ENCODE data around the gene SLC9A7. TPM values are rescaled to one million over a fixed set of nuclear protein-coding genes. Genes with fewer than 3 reads are reported as not detected.
"Not testable (repeated sequence)": the region's sequence is repeated elsewhere in the genome, so short reads cannot be mapped to it uniquely, and the experiment has no call there.

SLC9A7 gene
- total RNA-seq, 1 donor from 2014 or later: 1.3 TPM

DNA sequence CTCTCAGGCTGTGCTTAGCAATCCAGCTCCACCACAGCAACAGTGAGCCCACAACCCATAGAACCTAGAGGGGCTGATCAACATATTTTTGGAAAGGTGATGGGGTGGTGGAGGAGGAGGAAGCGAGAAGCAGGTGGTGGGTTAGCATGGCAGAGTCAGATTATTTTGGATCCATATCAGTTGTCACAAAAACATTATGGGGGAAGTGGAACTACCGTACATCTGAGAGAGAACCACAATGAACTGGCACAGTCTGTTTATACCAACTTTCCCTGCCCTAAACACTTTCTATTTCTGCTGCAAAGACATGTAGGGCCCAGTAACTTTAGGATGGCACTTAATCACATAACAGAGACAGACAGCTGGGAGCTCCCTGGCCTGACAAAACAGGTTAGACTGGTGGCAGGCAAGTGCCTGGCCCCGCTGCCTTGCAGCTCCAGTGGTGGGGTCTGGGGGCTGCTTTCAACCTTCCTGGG is 4.3 kb downstream of the SLC9A7 start:
- no peak for DNase-seq (ENCODE audit: low spot score)

DNA sequence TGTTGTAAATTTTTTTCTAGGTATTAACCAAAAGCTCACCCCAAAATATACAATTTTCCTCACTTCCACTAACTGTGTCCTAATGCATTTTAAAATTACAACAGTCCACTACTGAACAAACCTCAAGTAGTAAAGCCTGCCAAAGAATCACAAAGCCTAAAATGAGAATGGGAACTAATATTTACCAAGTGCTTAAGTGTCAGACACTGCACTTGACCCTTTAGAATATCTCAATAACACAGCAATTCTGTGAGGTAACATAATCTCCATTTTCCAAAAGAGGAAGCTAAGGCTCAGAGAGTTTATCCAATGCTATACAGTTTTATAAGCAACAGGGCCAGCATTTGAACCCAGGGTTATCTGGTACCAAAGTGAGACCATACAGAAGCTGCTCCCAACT is 4.9 kb downstream of the SLC9A7 start:
- DNase-seq (ENCODE audit: low spot score): no peak

DNA sequence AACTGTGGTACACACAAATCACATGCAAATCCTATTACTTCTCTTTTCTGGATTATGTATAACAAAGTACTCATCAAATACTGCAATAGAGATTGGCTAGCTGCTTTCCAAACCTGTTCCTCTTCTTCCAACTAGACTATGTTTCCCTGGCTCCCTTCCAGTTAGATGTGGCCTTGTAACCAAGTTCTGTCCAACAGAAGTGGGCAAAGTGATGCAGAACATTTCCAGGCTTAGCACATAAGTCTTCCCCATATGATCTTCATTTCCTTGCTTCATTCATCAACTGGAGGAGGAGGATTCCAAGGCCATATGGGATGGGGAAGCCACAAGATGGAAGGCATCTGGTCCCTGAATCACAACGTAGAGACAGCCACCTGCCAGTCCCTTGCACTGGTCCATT is 8.0 kb downstream of the SLC9A7 start:
- DNase-seq (ENCODE audit: low spot score): no peak

DNA sequence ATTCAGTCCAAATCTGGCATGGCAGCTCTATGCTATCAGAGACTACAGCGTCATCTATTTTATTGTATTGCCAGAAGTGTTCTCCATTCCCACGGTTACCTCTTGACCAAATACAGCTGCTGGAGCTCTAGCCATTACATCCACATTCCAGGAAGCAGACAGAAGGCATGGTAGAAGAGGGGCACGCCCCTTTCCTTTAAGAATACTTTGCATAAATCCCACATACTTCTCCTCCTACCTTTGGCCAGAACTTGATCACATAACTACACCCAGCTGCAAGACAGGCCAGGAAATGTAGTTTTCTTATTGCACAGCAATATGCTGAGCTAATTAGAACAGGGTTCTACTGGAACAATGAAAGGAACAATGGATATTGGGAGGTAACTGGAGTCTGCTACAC is 14.9 kb downstream of the SLC9A7 start:
- no peak for DNase-seq (ENCODE audit: low spot score)

DNA sequence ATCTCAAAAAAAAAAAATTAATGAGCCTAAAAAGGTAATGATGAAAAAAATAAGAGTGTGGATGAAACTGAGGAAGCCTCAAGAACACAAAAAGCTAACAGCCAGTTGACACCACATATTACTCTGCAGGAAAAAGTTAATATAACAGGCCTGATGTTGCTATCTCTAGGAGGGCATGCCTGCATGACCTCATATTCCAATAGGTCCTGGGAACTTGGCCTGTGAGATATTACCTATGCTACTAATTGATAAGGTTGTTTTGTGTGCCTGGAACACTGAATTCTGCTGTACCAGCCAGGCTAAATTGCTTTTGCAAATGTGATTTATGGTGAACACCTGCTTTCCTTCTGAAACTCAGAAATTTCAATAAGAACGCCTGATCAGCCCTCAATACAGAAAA is 15.9 kb downstream of the SLC9A7 start:
- no peak for DNase-seq (ENCODE audit: low spot score)

DNA sequence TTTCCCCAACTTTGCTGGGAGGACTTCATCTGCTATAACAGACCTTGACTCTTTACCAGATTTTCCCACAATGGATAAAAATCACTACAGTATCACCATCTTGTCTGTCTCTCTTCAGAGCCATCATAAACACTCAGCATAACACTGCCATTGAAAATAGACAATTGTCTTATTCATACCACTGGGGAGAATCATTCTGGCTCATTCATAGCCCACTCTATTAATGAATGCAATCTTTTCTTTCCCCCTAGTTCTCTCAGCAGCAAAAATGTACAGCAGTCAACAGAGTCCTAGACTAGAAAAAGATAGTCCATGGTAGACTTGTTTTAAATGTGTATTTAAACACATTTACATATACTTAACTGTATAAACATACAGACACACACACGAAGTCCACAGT is 19.2 kb downstream of the SLC9A7 start:
- DNase-seq (ENCODE audit: low spot score): no peak

DNA sequence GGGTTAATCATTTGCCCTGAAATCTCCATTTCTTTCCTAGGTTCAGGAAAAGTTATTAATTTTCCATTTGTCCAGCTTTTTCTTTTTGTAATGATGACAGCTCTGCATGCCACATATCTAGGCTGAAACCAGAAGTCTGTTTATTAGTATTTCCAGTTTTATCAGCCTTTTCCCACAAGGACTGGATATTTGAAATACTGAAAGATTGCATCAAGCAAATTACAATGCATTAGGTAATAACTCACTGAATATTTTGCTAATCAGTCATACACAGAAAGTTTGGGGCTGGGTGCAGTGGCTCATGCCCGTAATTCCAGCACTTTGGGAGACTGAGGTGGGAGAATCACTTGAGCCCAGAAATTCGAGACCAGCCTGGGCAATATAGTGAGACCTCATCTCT is 21.5 kb downstream of the SLC9A7 start:
- DNase-seq (ENCODE audit: low spot score): no peak

DNA sequence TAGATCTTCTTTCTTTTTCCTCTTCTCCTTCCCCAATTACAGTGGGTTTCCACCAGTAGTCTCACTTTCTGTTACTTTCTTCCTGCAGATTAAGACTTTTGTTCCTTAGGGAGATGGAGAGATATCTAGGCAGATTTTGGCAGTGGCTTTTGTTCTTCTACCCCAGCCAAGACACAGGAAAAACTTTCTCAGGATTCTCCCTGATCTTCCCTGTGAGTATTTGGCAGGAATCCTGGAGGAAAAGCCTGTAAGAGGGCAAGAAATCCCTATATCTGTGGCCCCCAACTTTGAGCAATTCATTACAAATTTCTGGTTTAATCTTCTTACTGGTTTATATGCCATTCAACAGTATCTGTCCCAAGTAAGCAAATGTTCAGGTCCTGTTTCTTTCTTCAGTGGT is 21.9 kb downstream of the SLC9A7 start:
- DNase-seq (ENCODE audit: low spot score): no peak

DNA sequence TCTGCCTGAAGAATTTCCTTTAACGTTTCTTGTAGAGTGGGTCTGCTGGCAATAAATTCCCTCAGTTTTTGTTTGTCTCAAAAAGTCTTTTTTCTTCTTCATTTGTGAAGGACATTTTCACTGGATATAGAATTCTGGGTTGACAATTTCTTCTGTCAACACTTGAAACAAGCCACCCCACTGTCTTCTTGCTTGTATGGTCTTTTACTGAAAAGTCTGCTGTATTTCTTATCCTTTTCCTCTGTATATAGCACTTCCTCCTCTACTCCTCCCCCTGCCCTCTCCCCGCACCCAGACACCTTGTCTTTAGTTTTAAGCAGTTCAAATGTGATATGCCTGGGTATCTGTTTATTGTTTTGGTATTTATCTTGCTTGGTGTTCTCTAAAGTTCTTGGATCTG is 23.3 kb downstream of the SLC9A7 start:
- no peak for DNase-seq (ENCODE audit: low spot score)

DNA sequence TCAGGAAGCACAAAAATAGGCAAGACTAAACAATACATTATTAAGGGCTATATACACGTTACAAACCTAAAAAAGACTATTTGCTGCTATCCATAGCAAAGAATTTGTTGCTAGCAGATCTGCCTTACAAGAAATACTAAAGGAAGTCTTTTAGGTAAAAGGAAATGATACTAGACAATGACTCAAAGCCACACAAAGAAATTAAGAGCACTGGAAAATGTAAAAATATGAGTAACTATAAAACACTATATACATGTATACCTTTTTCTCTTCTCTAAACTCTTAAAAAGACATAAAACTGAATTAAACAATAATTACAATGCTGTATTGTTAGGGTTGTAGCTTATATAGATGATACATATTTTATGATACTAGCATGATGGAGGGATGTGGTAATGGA is 25.7 kb downstream of the SLC9A7 start:
- no peak for DNase-seq (ENCODE audit: low spot score)

DNA sequence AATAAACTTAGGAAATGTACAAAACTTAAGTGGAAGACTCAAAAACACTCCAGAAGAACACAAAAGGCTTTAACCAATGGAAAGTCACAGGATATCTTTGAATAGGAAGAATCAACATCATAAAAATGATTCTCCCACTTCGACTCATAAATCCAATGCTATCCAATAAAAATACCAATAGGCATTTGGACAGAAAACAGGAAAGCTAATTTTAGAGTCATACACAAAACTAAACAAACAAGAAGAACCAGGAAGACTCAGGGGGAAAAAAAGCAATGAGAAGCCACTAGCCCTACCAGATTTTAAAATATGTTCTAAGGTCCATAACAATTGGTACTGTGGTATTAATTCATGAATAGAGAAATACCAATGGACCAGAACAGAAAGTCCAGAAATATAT is 28.2 kb downstream of the SLC9A7 start:
- no peak for DNase-seq (ENCODE audit: low spot score)

DNA sequence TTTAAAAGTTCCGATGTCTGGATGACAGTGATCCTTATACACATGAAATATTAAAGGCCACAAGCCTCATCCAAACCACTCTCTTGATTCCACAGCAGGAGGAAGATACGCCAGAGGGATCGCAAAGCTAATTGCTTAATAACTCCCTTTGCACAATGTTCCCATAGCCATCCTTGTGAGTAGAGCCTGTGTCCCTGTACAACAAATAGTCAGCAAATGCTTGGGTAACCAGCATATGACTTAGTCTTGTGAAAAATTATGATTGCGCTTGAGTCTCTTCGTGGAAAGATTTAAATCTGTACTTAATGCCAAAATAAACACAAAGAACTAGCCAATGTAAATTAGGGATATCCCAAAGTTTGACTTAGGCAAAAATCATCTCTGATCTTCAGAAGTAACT is 31.5 kb downstream of the SLC9A7 start:
- no peak for DNase-seq (ENCODE audit: low spot score)

DNA sequence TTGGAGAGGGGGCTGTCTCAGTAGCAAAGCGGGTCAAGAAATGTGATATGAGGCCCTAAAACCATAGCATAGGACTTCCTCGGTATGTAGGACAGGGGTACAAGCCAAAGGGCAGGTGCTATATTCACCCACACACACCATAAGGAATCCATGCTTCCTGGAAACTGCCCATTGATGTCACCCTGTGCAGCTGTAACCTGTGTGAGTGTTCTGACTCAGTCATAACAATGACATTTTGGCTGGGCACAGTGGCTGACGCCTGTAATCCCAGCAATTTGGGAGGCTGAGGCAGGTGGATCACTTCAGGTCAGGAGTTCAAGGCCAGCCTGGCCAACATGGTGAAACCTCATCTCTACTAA is 35.4 kb downstream of the SLC9A7 start:
- not testable (repeated sequence) for DNase-seq (ENCODE audit: low spot score)

DNA sequence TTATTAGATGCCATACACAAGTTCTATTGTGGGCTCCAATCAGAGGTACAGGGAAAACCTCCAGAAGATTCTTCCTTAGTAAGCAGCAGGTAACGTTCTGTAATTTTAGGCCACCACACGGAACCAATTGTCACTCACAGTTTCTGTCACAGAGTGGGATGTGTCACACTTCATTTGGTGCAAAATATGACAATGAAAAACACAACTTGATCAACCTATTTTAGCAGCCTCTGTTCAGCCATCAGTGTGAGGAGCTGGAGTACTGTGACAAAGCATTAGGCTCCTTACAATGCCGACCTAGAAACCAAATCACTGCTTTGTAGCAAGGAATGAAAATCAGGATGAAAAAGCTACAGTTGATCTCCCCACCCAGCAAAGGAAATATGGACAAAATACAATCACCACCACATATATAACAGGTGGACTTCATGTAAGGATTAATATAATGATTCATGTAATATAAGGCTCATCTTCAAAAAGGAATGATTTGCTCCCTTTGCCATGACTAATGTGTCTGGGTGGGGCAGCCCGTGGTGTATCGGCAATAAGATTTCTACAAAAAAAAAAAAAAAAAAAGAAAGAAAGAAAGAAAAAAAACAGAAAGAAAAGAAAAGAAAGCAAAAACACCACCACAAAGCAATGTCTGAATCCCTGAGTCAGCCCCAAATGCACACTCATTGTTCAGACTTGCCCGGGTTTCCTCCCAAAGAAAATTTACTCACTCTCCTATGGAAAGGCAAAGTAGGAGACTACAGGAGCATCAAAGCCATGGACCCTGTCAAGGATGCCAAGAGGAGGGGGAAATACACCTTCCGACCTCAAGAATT is 36.0 kb downstream of the SLC9A7 start:
- DNase-seq (ENCODE audit: low spot score): no peak

DNA sequence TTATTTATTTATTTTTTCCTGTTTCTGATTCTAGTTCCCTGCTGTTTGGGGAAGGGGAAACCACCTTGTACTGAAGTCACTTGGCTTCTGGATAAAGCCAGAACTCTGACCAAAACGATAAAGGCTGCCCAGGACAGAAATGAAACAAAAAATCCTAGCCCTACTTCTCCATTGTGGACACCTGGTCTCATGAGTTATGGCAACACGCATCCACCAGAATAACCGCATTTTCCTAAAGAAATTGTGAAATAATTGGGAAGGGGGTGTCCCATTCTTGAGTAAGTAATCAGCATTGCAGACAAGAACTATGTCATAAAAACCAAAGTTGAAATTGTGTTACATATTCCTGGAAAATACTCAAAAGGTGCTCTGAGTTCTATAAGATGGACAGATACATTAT is 42.1 kb downstream of the SLC9A7 start:
- no peak for DNase-seq (ENCODE audit: low spot score)

DNA sequence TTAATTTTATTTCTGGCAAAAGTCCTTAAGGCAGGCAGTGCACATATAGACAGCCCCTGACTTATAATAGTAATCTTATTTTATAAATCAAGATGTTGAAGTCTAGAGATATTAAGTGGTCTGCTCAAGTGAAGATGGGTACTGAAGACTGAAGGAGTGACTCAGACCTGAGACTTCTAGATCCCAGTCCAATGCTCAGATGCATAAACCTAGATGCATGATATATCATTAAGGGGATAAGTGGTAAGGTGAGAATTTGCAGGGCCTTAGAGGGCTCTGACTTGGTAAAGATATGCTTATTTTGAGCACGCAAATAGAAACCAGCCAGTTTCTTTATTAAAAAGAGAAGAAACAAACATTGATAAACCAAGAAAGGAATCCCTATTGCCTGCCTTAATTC is 42.9 kb downstream of the SLC9A7 start:
- no peak for DNase-seq (ENCODE audit: low spot score)

DNA sequence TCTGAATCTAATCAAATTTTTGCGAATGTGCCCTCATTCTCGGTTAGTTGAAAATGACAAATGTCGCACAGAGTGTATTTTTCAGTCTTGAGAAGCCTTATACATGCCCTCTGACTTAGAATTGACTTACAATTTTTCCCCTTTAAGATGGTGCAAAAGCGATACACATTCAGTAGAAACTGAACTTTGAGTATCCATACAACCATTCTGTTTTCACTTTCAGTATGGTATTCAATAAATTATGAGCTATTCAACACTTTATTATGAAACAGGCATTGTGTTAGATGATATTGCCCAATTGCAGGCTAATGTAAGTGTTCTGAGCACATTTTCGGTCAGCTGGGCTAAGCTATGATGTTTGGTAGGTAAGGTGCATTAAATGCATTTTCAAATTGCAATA is 43.4 kb downstream of the SLC9A7 start:
- no peak for DNase-seq (ENCODE audit: low spot score)

DNA sequence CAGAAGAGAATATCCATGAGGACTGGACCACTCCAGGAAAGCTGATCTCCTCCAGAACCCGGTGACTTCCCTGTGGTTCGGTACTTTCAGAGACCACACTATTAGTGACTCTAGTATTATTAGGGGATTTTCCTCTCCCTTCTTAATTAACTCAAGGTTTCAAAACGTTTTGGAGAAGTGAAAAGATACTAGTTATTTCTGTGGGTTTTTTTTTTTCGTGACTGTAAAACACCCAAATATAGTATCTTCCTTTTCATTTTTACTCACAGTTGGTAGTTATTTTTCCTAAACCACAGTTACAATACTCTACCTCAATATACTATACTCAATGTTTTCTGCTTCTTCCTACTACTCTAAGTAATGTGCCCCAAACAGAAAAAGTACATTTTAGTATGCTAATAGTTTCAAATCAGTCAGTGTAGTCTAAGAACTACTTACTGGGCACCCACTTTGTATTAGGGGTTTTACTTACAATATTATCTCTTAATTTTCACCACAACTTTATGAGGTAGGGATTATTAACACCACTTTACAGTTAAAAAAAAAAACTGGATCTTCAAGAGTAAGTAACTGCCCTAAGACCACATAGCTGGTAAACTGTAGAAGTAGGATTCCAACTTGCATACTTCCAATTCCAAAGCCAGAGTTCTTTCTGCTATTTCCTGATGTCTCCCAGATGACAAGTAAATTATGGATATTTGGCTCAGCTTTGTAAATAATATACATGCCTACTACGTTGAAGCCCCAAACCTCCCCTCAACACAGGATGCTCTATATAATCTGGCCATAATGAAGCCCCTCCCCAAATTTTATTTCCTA is 45.0 kb downstream of the SLC9A7 start:
- no peak for DNase-seq (ENCODE audit: low spot score)

DNA sequence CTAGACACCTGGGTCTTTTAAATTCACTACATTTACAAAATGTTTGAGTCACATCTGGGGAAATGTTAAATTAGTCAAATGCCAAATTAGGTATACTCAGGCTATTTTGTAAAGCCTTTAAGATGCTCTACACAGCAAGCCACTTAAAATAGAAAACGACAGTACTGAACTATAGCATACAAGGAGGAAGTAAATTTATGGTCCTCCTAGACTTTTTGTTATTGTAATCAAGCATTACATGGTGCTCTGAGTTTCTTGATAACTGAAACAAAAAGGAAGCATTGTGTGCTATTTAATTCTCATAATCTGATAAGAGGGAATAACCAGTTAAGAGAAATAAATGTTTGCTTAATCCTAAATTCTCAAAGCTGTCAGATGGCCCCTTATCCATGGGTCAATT is 46.2 kb downstream of the SLC9A7 start:
- DNase-seq (ENCODE audit: low spot score): no peak

DNA sequence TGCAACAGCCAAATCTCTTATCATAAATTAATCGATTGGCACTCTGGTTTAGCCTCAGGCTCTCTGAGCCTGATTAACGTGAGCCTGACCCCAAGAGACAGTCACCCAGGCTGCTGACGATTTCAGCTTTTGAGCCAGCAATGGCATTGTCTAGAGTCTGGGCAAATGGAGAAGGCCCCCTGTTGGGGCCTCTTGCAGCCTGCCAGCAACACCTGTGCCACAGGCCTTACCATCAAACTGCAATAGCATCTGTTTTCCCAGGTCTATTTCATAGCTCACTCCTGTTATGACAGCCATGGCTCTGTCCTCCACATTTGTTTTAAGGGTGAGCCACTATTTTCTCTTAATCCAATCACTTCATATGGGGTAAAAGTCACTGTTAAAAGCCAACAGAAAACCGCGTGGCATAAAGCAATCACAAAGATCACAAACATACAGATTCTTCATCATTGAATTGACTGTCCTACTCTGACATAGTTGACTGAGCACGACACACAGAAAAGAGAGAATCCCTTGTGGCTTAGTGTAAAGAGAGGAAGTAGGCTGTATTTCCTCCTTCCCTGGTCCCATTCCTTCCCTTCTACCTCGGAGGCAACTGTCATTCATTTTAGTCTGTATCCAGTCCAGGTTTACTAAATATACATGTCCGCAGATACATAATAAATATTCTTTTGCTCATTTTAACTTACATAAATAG is 47.8 kb downstream of the SLC9A7 start:
- no peak for DNase-seq (ENCODE audit: low spot score)

DNA sequence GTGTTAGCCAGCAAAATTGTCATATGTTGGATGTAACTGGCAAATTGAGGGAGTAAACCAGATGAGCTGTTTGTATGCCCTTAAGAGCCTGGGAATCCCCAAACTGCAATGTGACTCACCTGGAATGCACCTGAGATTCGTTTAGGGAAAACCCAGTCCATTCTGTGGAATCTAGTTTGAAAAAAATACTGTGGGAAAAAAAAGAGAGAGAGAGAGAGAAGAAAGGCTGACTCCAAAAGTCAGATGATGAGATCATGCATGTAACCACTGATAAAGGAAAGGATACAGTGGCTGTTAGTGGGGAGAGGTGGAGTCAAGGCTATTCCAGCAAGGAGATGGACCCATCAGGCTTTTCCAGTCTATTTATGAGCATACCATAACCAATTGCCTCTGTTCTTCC is 48.5 kb downstream of the SLC9A7 start:
- DNase-seq (ENCODE audit: low spot score): no peak

Data from mesenteric fat pad (tissue), 1 donor.